PC-3 (cell line): ENCODE results near the gene TTLL7. TPM values are rescaled to one million over a fixed set of nuclear protein-coding genes. Genes with fewer than 3 reads are reported as not detected.

ENCODE experiments used
- ATAC-seq: fragments of 200-7000 bp; cut with Tn5 transposase; 2 replicates; pipeline ENCODE4 v1.9.1; 2020; ENCODE audit warnings: mild to moderate bottlenecking, moderate library complexity
- BruUV-seq: library from RNA; stranded (reverse); fragments of 400-500 nt; replicated peaks from 2 replicates; lab custom pipeline; 2021; lab: Mats Ljungman, UMichigan
- CTCF ChIA-PET: fragments of 300-600 bp; sonication (Branson Sonifier 250); formaldehyde crosslinking; loops from one replicate; lab custom pipeline; 2022; ENCODE audit warnings: antibody characterized with exemption; lab: Charles Lee
- POLR2A ChIA-PET: fragments of 300-600 bp; sonication (Branson Sonifier 250); formaldehyde crosslinking; loops from one replicate; lab custom pipeline; 2022; ENCODE audit warnings: antibody characterized with exemption; ENCODE audit not compliant: unreplicated experiment; lab: Charles Lee
- DNase-seq: peaks from one replicate; pipeline ENCODE4 v3.0.0-alpha.2; 2015
- H2AFZ ChIP-seq: fragments of 300-600 bp; sonication (generic); 2 replicates; pipeline ENCODE4 v1.6.0; 2016; ENCODE audit warnings: antibody characterized with exemption, low read length
- H3F3A ChIP-seq: fragments of 300-600 bp; sonication (generic); one replicate; pipeline ENCODE4 v1.6.0; 2017; ENCODE audit warnings: antibody characterized with exemption, low read length, control low read depth, mild to moderate bottlenecking; ENCODE audit not compliant: unreplicated experiment
- H3K27ac ChIP-seq: fragments of 300-600 bp; sonication (generic); 2 replicates; pipeline ENCODE4 v1.5.1; 2016; ENCODE audit warnings: mild to moderate bottlenecking, low read length
- H3K27me3 ChIP-seq: fragments of 300-600 bp; sonication (generic); 2 replicates; pipeline ENCODE4 v1.6.1; 2016; ENCODE audit warnings: low read length, mixed read lengths
- H3K36me3 ChIP-seq: fragments of 300-600 bp; sonication (generic); 2 replicates; pipeline ENCODE4 v1.6.1; 2016; ENCODE audit warnings: low read depth, mixed run types, low read length, mixed read lengths
- H3K4me1 ChIP-seq: fragments of 300-600 bp; sonication (generic); 2 replicates; pipeline ENCODE4 v1.5.1; 2016; ENCODE audit warnings: low read length; ENCODE audit not compliant: insufficient read depth
- H3K4me2 ChIP-seq: fragments of 300-600 bp; sonication (generic); 2 replicates; pipeline ENCODE4 v1.6.0; 2016; ENCODE audit warnings: low read length
- H3K4me3 ChIP-seq: fragments of 300-600 bp; sonication (generic); 2 replicates; pipeline ENCODE4 v1.5.1; 2016; ENCODE audit warnings: mild to moderate bottlenecking, low read length, mixed read lengths
- H3K79me2 ChIP-seq: fragments of 300-600 bp; sonication (generic); 2 replicates; pipeline ENCODE4 v1.6.1; 2017; ENCODE audit warnings: low read length, mixed read lengths
- H3K9ac ChIP-seq: fragments of 300-600 bp; sonication (generic); 2 replicates; pipeline ENCODE4 v1.6.0; 2016; ENCODE audit warnings: mild to moderate bottlenecking, low read length
- H3K9me2 ChIP-seq: fragments of 300-600 bp; sonication (generic); replicated peaks from 2 replicates; pipeline ENCODE4 v1.6.1; 2016; ENCODE audit warnings: mixed run types, low read length, mixed read lengths
- H3K9me3 ChIP-seq: fragments of 300-600 bp; sonication (generic); 2 replicates; pipeline ENCODE4 v1.6.1; 2016; ENCODE audit warnings: low read length, mixed read lengths
- H4K20me1 ChIP-seq: fragments of 300-600 bp; sonication (generic); 2 replicates; pipeline ENCODE4 v1.6.1; 2016; ENCODE audit warnings: low read length, mixed read lengths
- CTCF ChIP-seq: fragments of 300-600 bp; sonication (generic); conservative IDR thresholded peaks from 2 replicates; pipeline ENCODE4 v1.5.1; 2017; ENCODE audit warnings: antibody characterized with exemption, low read depth, mild to moderate bottlenecking, low read length
- EZH2 ChIP-seq: fragments of 300-600 bp; sonication (generic); IDR thresholded peaks from one replicate; pipeline ENCODE4 v1.6.1; 2017; ENCODE audit warnings: antibody characterized with exemption, mild to moderate bottlenecking, low read length; ENCODE audit not compliant: unreplicated experiment
- EZH2phosphoT487 ChIP-seq: fragments of 300-600 bp; sonication (generic); IDR thresholded peaks from 2 replicates; pipeline ENCODE4 v1.6.1; 2018; ENCODE audit warnings: mild to moderate bottlenecking, antibody characterized with exemption, low read length, borderline replicate concordance
- intact Hi-C: fragments of 100-400 bp; cut with micrococcal nuclease; formaldehyde crosslinking; loops from 2 replicates; pipeline ENCODE4 v1.9.0; 2023
- total RNA-seq: library from RNA; depleted of rRNA; stranded (reverse); fragments of >200 nt; gene quantifications from 2 replicates; pipeline ENCODE4 v1.2.3, GENCODE V29; 2014

The TTLL7 gene
- total RNA-seq, 1 experiment from 2014 or later: 3.8 TPM

- Histone ChIP-seq H3K27ac (no peak overlapping the region), H3K79me2 (no peaks in the 10 kb centered on the region), H3K9me3 (no peaks in the 10 kb centered on the region), H3F3A (no peaks in the 10 kb centered on the region), H3K4me3 (no peak overlapping the region), H3K9ac (no peak overlapping the region), H3K4me2 (no peak overlapping the region), H2AFZ (no peak overlapping the region), H3K36me3 (no peaks in the 10 kb centered on the region), H3K27me3 (no peaks in the 10 kb centered on the region), H3K9me2 (no peaks in the 10 kb centered on the region), H3K4me1 (no peaks in the 10 kb centered on the region), H4K20me1 (no peaks in the 10 kb centered on the region)
- ATAC-seq (no peak), DNase-seq (no peak)
- ChIA-PET CTCF (no interaction called here), POLR2A (no interaction called here)
- intact Hi-C loops: no loop called here
- BruUV-seq: no TSS peak
- no peak for TF ChIP-seq EZH2phosphoT487
- no peak for TF ChIP-seq EZH2
- no peak for TF ChIP-seq CTCF
These were observed 20.9 kb downstream of the TTLL7 start for GRCh38 chr1:83978056-83978455.

DNA sequence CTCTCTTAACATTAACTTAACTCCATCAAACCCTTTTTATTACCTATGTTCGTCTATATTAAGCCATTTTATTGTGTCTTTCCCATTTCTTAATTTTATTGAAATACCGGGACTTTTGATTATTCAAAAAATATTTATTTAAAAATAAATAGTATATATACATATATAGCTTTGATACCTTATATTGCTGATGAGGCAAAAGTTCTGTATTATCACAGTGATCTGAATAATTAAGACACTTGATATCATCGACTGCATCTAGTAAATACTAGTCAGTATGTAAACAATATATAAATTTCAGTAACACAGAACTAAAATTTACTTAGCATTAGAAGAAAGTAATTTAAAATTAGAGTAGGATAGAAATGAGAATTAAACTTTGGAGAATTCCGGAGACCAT, 22.0 kb downstream of the TTLL7 start:
- no peak overlapping the region for H3K27ac ChIP-seq
- H3K27me3 ChIP-seq: no peaks in the 10 kb centered on the region
- no peak overlapping the region for H3K4me3 ChIP-seq
- no peaks in the 10 kb centered on the region for H3K4me1 ChIP-seq
- intact Hi-C loops: no loop called here
- no peaks in the 10 kb centered on the region for H4K20me1 ChIP-seq
- H3K9me3 ChIP-seq: no peaks in the 10 kb centered on the region
- ATAC-seq: no peak
- H3K36me3 ChIP-seq: no peaks in the 10 kb centered on the region
- H3K9me2 ChIP-seq: no peaks in the 10 kb centered on the region
- TF ChIP-seq CTCF (no peak), EZH2 (no peak), EZH2phosphoT487 (no peak)
- no peak overlapping the region for H3K9ac ChIP-seq
- H3K4me2 ChIP-seq: no peak overlapping the region
- no peaks in the 10 kb centered on the region for H3F3A ChIP-seq
- no peaks in the 10 kb centered on the region for H3K79me2 ChIP-seq
- CTCF ChIA-PET: no interaction called here
- POLR2A ChIA-PET: no interaction called here
- DNase-seq: no peak
- no TSS peak for BruUV-seq
- no peak overlapping the region for H2AFZ ChIP-seq

DNA sequence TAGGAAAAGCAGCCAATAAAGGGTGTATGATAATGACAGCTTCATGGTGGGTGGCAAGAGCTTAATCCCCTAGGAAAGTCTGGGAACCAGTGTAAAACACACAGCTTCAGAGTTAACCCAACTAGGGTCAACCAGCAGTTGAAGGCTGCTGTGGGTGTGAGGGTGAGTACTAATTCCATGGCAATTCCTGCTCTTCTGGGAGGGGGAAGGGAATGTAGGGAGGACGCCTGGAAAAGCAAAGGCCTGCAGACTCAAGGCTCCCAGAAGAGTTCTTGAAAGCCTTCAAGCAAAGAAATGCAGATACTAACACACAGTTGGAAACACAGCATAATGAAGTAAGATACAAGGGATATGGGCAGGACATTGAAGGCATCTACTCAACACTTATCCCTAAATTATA, 28.1 kb downstream of the TTLL7 start:
- ATAC-seq (no peak), DNase-seq (no peak)
- H3K9me2 ChIP-seq: no peaks in the 10 kb centered on the region
- intact Hi-C loops: no loop called here
- H2AFZ ChIP-seq: no peak overlapping the region
- ChIA-PET POLR2A (no interaction called here), CTCF (no interaction called here)
- TF ChIP-seq EZH2: no peak
- no peak for TF ChIP-seq EZH2phosphoT487
- TF ChIP-seq CTCF: no peak
- H3K9me3 ChIP-seq: no peaks in the 10 kb centered on the region
- H3K27me3 ChIP-seq: no peaks in the 10 kb centered on the region
- no peaks in the 10 kb centered on the region for H3K4me1 ChIP-seq
- no peaks in the 10 kb centered on the region for H3F3A ChIP-seq
- H3K4me2 ChIP-seq: no peak overlapping the region
- H3K9ac ChIP-seq: no peak overlapping the region
- no peaks in the 10 kb centered on the region for H3K36me3 ChIP-seq
- H3K4me3 ChIP-seq: no peak overlapping the region
- no peaks in the 10 kb centered on the region for H3K79me2 ChIP-seq
- no peaks in the 10 kb centered on the region for H4K20me1 ChIP-seq
- H3K27ac ChIP-seq: no peak overlapping the region
- BruUV-seq: no TSS peak
